Lung (tissue), 12 donors: Measurements from ENCODE around the gene ZBTB4. TPM values are rescaled to one million over a fixed set of nuclear protein-coding genes. Genes with fewer than 3 reads are reported as not detected.
"Not testable (repeated sequence)": the region's sequence is repeated elsewhere in the genome, so short reads cannot be mapped to it uniquely, and the experiment has no call there.

ENCODE experiments used
- ATAC-seq: fragments of 200-7000 bp; cut with Tn5 transposase; one replicate; pipeline ENCODE4 v1.9.1; 2020; ENCODE audit warnings: moderate number of reproducible peaks; ENCODE audit not compliant: insufficient read depth, low FRiP score
- DNase-seq, 3 donors: peaks; one replicate each; pipeline ENCODE4 v3.0.0-alpha.2; 2013 to 2017
- H3K27ac ChIP-seq, 2 donors: one replicate each; pipeline ENCODE4 v1.5.1; 2013; ENCODE audit warnings: mild to moderate bottlenecking in 2 of 2, moderate library complexity in 2 of 2, control low read depth in 1 of 2, inconsistent platforms in 1 of 2, low read depth in 1 of 2, low read length in 1 of 2
- H3K27me3 ChIP-seq, 3 donors: one replicate each; pipeline ENCODE4 v1.5.1; 2013; ENCODE audit warnings: low read length in 2 of 3; ENCODE audit not compliant: control insufficient read depth in 3 of 3, insufficient read depth in 3 of 3
- H3K36me3 ChIP-seq, 4 donors: one replicate each; pipeline ENCODE4 v1.5.1; 2013; ENCODE audit warnings: low read length in 4 of 4, mild to moderate bottlenecking in 1 of 4, moderate library complexity in 1 of 4; ENCODE audit not compliant: control insufficient read depth in 4 of 4, insufficient read depth in 4 of 4
- H3K4me1 ChIP-seq, 5 donors: one replicate each; pipeline ENCODE4 v1.5.1; 2013; ENCODE audit warnings: low read length in 5 of 5, mild to moderate bottlenecking in 2 of 5, moderate library complexity in 1 of 5; ENCODE audit not compliant: control insufficient read depth in 5 of 5, insufficient read depth in 5 of 5
- H3K4me3 ChIP-seq: one replicate; pipeline ENCODE4 v1.5.1; 2013; ENCODE audit warnings: mild to moderate bottlenecking, control low read depth, moderate library complexity
- H3K9ac ChIP-seq, 2 donors: one replicate each; pipeline ENCODE4 v1.5.1; 2013; ENCODE audit warnings: low read length in 2 of 2, control low read depth in 1 of 2; ENCODE audit not compliant: insufficient read depth in 1 of 2
- H3K9me3 ChIP-seq, 4 donors: one replicate each; pipeline ENCODE4 v1.5.1; 2013; ENCODE audit warnings: low read length in 3 of 4, mild to moderate bottlenecking in 1 of 4, moderate library complexity in 1 of 4; ENCODE audit not compliant: control insufficient read depth in 4 of 4, insufficient read depth in 3 of 4
- WGBS, 2 donors: extraction: QIAGEN DNeasy Blood & Tissue Kit; methylation state at CpG; one replicate each; pipeline ENCODE4 v1.1.7; 2013; 5-methylcytosine and 5-hydroxymethylcytosine counted together
- polyA plus RNA-seq, 2 donors: library from polyadenylated mRNA; stranded (reverse); fragments of 200-250 nt; gene quantifications; one replicate each; pipeline ENCODE4 v1.2.1, GENCODE V29; 2013
- total RNA-seq, 2 donors: library from RNA; depleted of rRNA in 1 of 2; stranded (reverse); fragments of >200 nt in 1 of 2; gene quantifications; one replicate each; pipeline ENCODE4 v1.2.1, GENCODE V29; 2014 to 2021
- TF ChIP-seq, protein P1 (sequence below): IDR thresholded peaks from 2 replicates; pipeline ENCODE4 v1.5.1; 2012; ENCODE audit warnings: mild to moderate bottlenecking; ENCODE audit errors: control extremely low read depth, extremely low read depth
- donor health status: control.
- donor health status: control.
- donor health status: Bipolar disorder and iron deficiency.
- donor health status: healthy.
- donor health status: DM: yes; HTN: yes; CAD: no.

The ZBTB4 gene
- total and polyA plus RNA-seq, 4 donors, result 20.1 to 56.4 (median 33.5) TPM

DNA sequence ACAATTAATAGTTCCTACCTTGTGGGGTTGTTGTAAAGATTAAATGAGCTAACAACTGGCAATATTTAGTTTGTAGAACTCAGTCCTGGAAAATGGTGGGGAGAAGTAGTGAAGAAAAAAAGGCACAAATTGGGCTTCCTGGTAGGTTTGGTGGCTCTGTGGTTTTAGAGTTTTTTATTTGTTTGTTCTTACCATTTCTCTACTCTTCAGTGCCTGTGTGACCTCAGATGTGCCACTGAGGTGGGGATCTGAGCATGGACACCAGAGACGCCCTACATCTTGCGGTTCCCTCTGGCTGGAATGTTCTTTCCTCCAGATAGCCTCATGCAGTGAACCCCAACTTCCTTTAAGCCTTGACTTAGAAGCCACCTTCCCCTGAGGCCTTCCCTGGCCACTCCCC, 7.7 kb downstream of the ZBTB4 start:
- no peak overlapping the region for H3K9ac ChIP-seq
- ATAC-seq (no peak), DNase-seq (no peak)
- peaks cover 0 to 4% (median 3%) of the 10 kb centered on the region in 4 donors for H3K36me3 ChIP-seq
- no peaks in the 10 kb centered on the region for H3K9me3 ChIP-seq
- 75% methylated on average over 2 of the region's 2 CpGs for WGBS, 2 donors
- H3K4me3 ChIP-seq, result no peak overlapping the region
- no peaks in the 10 kb centered on the region for H3K27me3 ChIP-seq
- H3K4me1 ChIP-seq, result peaks cover 7 to 22% (median 9%) of the 10 kb centered on the region in 5 donors
- H3K27ac ChIP-seq, result no peak overlapping the region
- TF ChIP-seq, protein P1, sequence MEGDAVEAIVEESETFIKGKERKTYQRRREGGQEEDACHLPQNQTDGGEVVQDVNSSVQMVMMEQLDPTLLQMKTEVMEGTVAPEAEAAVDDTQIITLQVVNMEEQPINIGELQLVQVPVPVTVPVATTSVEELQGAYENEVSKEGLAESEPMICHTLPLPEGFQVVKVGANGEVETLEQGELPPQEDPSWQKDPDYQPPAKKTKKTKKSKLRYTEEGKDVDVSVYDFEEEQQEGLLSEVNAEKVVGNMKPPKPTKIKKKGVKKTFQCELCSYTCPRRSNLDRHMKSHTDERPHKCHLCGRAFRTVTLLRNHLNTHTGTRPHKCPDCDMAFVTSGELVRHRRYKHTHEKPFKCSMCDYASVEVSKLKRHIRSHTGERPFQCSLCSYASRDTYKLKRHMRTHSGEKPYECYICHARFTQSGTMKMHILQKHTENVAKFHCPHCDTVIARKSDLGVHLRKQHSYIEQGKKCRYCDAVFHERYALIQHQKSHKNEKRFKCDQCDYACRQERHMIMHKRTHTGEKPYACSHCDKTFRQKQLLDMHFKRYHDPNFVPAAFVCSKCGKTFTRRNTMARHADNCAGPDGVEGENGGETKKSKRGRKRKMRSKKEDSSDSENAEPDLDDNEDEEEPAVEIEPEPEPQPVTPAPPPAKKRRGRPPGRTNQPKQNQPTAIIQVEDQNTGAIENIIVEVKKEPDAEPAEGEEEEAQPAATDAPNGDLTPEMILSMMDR, result no peak

DNA sequence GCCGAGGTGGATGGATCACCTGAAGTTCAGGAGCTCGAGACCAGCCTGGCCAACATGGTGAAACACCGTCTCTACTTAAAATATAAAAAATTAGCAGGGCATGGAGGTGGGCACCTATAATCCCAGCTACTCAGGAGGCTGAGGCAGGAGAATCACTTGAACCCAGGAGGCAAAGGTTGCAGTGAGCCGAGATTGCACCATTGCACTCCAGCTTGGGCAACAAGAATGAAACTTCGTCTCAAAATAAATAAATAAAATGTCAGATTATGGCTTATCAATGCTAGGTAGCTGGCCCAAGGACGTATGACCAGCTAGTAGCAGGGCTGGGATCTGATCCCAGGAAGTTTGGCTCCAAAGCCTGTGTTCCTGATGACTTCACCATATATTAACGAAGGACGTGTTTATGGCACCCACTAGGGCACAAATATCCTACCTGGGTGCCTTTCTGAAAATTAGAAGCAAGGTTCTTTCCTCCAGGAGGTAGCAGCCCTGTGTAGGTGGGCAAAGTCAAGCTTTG, 8.9 kb downstream of the ZBTB4 start:
- 81 to 89% methylated on average over 8 of the region's 8 CpGs for WGBS, 2 donors
- not testable (repeated sequence) for H3K9me3 ChIP-seq, DNase-seq, H3K27ac ChIP-seq, ATAC-seq, H3K9ac ChIP-seq, H3K27me3 ChIP-seq, H3K4me3 ChIP-seq
- H3K36me3 ChIP-seq, result peaks cover 3 to 14% (median 4%) of the 10 kb centered on the region in 4 donors
- peaks cover 0 to 17% (median 4%) of the 10 kb centered on the region in 5 donors for H3K4me1 ChIP-seq

DNA sequence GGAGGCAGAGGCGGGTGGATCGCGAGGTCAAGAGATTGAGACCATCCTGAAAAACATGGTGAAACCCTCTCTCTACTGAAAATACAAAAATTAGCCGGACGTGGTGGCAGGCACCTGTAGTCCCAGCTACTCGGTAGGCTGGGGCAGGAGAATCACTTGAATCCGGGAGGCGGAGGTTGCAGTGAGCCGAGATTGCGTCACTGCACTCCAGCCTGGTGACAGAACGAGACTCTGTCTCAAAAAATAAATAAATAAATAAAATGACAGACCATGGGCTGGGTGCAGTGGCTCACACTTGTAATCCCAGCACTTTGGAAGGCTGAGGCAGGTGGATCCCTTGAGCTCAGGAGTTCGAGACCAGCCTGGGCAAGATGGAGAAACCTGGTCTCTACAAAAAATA, 9.6 kb downstream of the ZBTB4 start:
- not testable (repeated sequence) for H3K27ac ChIP-seq, H3K9me3 ChIP-seq, H3K27me3 ChIP-seq, DNase-seq, ATAC-seq, H3K4me3 ChIP-seq, H3K9ac ChIP-seq
- Histone ChIP-seq H3K4me1 (peaks cover 0 to 16% (median 4%) of the 10 kb centered on the region in 5 donors), H3K36me3 (peaks cover 3 to 17% (median 6%) of the 10 kb centered on the region in 4 donors)
- 72 to 75% methylated on average over 12 of the region's 12 CpGs for WGBS, 2 donors

DNA sequence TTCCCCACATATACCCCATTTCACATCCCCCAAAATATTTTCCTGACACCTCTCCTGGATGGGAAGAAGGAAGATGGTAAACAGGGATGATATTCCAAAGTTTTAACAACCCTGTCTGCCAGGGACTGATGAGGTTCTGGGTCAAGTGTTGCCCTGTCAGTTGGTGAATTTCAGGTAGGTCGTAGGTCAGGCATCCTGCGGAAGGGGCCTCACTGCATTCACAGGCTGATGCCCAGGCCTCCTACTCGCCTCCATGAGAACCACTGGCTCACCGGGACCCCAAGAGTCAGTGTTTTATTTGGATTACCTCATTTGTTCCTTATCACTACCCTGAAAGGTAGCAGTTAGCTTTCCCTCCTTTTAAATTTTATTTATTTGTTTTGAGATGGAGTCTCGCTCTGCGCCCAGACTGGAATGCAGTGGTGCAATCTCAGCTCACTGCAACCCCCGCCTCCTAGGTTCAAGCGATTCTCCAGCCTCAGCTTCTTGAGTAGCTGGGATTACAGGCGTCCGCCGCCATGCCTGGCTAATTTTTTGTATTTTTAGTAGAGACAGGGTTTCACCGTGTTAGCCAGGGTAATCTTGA, 10.5 kb downstream of the ZBTB4 start:
- whole genome bisulfite sequencing, 2 donors, result 62 to 83% methylated on average over 12 of the region's 12 CpGs
- no peak overlapping the region for H3K27ac ChIP-seq
- peaks cover 0 to 18% (median 6%) of the 10 kb centered on the region in 4 donors for H3K36me3 ChIP-seq
- no peak overlapping the region for H3K9ac ChIP-seq
- DNase-seq, result no peak
- no peaks in the 10 kb centered on the region for H3K9me3 ChIP-seq
- no peak for ATAC-seq
- no peak overlapping the region for H3K4me3 ChIP-seq
- peaks cover 0 to 13% (median 4%) of the 10 kb centered on the region in 5 donors for H3K4me1 ChIP-seq
- no peaks in the 10 kb centered on the region for H3K27me3 ChIP-seq
- TF ChIP-seq, protein P1, result no peak
